TTC549 (cell line): Measurements from ENCODE around the gene FHL1.
"Not testable (repeated sequence)": the region's sequence is repeated elsewhere in the genome, so short reads cannot be mapped to it uniquely, and the experiment has no call there.

Source experiments
- FAIRE-seq: peaks from 2 replicates; lab custom pipeline; 2012; peaks lifted over from hg19 to GRCh38; lab: Jason Lieb, UNC

The FHL1 gene

GRCh38 chrX:136209016-136209738 is 61.8 kb downstream of the FHL1 start:
- no peak for FAIRE-seq

- FAIRE-seq = no peak
Measured at GRCh38 chrX:136209751-136210150, 62.4 kb downstream of the FHL1 start.

- FAIRE-seq = no peak
Measured at GRCh38 chrX:136210243-136210642, 62.9 kb downstream of the FHL1 start.

- FAIRE-seq = no peak
Measured at GRCh38 chrX:136210806-136211205, 63.5 kb downstream of the FHL1 start.

GRCh38 chrX:136211766-136212556 is 64.6 kb downstream of the FHL1 start:
- no peak for FAIRE-seq

GRCh38 chrX:136212557-136213111 is 65.3 kb downstream of the FHL1 start:
- FAIRE-seq = no peak

GRCh38 chrX:136214551-136214950 is 67.2 kb downstream of the FHL1 start:
- no peak for FAIRE-seq

- no peak for FAIRE-seq
Measured at GRCh38 chrX:136215559-136215958, 68.2 kb downstream of the FHL1 start.

- FAIRE-seq = no peak
Measured at GRCh38 chrX:136219893-136220292, 72.6 kb downstream of the FHL1 start.

GRCh38 chrX:136220540-136220939 is 73.2 kb downstream of the FHL1 start:
- FAIRE-seq = no peak

GRCh38 chrX:136220951-136221350 is 73.6 kb downstream of the FHL1 start:
- no peak for FAIRE-seq

- FAIRE-seq = no peak
Measured at GRCh38 chrX:136221851-136222513, 74.6 kb downstream of the FHL1 start.

- FAIRE-seq = no peak
Measured at GRCh38 chrX:136227074-136227473, 79.7 kb downstream of the FHL1 start.

- no peak for FAIRE-seq
Measured at GRCh38 chrX:136227948-136228838, 80.9 kb downstream of the FHL1 start.

- FAIRE-seq = no peak
Measured at GRCh38 chrX:136228839-136229207, 81.5 kb downstream of the FHL1 start.

- no peak for FAIRE-seq
Measured at GRCh38 chrX:136237074-136237473, 89.7 kb downstream of the FHL1 start.

GRCh38 chrX:136237849-136238248 is 90.5 kb downstream of the FHL1 start:
- FAIRE-seq = not testable (repeated sequence)

GRCh38 chrX:136246201-136246600 is 98.9 kb downstream of the FHL1 start:
- FAIRE-seq = no peak

- FAIRE-seq = no peak
Measured at GRCh38 chrX:136250191-136251040, 103.1 kb downstream of the FHL1 start.

GRCh38 chrX:136251041-136251991 is 104.0 kb downstream of the FHL1 start, which contains the start of gene MAP7D3:
TSS of gene MAP7D3 (minus strand) at chrX:136251400. CDS start at chrX:136251358, 42 bp downstream.
- FAIRE-seq = no peak
